GM12875 (cell line): Measurements from ENCODE around the gene TNRC18.

Experiments used
- H3K4me3 ChIP-seq: one replicate; pipeline ENCODE4 v1.5.1; 2011; ENCODE audit warnings: low read depth, low read length, control low read depth
- TF ChIP-seq, protein P1 (sequence below): IDR thresholded peaks from 2 replicates; pipeline ENCODE4 v1.5.1; 2011; ENCODE audit warnings: low read depth, mild to moderate bottlenecking, control low read depth, inconsistent platforms, low read length, moderate library complexity, borderline replicate concordance; ENCODE audit not compliant: insufficient read depth

TNRC18 gene

DNA sequence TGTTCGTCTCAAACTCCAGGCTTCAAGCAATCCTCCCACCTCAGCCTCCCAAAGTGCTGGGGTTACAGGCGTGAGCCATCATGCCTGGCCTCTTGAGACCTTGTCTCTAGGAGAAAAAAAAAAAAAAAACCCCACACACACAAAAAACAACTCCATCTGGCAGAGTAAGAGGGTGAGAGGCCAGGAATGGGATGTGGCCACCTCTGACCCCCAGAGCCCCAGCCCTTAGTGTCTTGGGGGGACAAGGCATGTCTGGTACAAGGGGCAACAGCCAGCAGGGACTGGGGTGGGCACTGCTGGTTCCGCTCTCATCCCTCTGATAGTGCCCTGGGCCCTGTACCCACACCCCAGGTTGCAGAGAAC lies 15.6 kb upstream of the TNRC18 start:
- H3K4me3 ChIP-seq, result no peak overlapping the region

DNA sequence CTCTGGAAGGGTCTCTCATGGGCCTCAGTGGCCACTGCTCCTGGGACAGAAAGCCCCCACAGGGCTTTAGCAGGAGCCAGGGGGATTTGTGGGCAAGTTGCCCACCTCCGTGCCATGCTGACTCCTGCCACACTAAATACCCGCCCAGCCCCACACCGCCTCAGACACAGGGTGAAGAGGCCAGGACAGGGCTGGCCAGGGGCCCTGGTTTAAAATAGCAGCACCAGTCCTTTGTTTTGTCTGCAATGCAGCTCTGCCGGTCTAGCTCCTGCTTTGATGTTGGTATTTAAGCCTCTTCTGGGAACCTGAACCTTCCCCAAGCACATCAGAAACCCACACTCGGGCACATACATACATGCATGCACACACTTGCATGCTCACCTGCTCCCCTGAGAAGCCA lies 14.4 kb upstream of the TNRC18 start:
- no peak overlapping the region for H3K4me3 ChIP-seq
- TF ChIP-seq, protein P1, sequence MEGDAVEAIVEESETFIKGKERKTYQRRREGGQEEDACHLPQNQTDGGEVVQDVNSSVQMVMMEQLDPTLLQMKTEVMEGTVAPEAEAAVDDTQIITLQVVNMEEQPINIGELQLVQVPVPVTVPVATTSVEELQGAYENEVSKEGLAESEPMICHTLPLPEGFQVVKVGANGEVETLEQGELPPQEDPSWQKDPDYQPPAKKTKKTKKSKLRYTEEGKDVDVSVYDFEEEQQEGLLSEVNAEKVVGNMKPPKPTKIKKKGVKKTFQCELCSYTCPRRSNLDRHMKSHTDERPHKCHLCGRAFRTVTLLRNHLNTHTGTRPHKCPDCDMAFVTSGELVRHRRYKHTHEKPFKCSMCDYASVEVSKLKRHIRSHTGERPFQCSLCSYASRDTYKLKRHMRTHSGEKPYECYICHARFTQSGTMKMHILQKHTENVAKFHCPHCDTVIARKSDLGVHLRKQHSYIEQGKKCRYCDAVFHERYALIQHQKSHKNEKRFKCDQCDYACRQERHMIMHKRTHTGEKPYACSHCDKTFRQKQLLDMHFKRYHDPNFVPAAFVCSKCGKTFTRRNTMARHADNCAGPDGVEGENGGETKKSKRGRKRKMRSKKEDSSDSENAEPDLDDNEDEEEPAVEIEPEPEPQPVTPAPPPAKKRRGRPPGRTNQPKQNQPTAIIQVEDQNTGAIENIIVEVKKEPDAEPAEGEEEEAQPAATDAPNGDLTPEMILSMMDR, result no peak

More for the DNA sequence above, 15.6 kb upstream of the TNRC18 start:
- TF ChIP-seq, protein P1, result no peak

DNA sequence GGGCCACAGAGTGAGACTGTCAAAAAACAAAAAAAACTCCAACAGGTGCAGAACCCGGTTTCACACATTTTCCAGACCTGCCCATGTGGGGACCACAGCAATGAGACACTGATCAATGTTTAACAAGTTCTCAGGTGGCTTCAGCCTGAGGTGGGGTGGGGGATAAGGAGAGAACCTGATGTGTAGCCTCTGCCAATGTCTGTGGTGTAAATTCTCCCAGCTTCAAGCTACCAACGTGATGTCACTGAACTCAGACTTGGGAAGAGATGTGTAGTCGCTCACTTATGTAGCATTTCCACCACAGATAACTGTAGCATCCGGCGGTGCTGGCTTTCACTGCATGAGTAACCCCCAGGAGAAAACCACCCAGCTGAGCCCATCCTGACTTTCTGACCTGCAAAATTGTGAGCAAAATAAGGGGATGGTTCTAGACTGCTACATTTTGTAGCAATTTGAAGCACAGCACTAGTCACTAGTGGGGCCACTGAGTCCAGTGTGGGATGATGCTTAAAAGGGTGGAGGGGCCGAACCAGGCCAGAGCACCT lies 13.8 kb upstream of the TNRC18 start:
- TF ChIP-seq, protein P1, result no peak
- no peak overlapping the region for H3K4me3 ChIP-seq

DNA sequence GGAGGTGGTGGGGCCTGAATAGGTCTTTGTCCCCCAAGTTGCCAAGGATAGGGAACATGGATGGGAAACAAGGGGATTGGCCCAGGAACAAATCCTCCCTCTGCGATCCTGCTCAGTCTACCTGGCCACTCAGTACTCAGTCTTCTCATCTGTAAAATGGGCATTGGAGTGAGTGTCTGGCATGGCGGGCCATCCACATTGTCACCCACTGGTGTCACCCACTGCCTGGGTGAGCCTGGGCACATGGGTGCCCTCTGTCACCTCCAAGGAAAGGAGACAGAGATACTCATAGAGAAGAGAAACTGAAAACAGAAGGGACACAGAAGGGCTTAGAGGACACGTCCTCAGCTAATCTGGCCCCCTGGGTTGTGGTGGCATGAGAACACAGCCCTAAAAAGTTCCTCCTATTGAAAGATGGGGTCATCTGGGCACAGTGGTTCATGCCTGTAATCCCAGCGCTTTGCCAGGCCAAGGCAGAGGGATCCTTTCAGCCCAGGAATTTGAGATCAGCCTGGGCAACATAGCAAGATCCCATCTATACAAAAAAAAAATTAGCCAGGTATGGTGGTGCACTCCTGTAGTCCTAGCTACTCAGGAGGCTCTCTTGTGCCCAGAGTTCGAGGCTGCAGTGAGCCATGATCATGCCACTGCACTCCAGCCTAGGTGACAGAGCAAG lies 12.5 kb upstream of the TNRC18 start:
- TF ChIP-seq, protein P1, result no peak

DNA sequence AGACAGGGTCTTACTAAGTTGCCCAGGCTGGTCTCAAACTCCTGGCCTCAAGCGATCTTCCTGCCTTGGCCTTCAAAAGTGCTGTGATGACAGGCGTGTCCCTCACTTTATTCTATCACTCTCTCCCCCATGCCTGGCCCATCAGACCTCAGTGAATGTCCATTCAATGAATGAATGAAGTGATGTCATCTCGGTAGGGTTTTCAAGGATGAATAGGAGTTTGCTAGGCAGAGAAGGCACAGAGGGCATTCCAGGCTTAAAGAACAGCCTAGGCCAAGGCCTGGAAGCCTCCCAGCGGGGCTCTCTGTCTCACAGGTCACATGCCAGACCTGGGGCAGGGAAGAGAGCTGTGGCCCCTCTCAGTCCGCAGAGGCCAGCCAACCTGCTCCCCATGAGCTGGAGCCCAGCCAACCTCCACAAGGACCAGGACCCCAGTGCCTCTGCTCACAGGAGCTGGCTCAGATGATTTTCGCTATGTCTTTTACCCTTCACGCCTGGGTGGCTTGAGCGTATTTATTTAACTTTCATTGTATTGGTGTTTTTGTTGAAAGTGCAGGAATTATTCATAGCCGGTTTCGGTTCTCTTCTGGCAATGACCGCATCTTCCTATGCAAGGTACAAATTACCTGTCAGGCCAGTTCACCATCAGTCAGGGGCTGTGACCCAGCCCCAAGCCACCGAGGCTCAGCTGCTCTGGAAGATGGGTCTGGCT lies 11.8 kb upstream of the TNRC18 start:
- TF ChIP-seq, protein P1, result no peak
- H3K4me3 ChIP-seq, result no peak overlapping the region

More for the DNA sequence above, 12.5 kb upstream of the TNRC18 start:
- H3K4me3 ChIP-seq, result no peak overlapping the region

DNA sequence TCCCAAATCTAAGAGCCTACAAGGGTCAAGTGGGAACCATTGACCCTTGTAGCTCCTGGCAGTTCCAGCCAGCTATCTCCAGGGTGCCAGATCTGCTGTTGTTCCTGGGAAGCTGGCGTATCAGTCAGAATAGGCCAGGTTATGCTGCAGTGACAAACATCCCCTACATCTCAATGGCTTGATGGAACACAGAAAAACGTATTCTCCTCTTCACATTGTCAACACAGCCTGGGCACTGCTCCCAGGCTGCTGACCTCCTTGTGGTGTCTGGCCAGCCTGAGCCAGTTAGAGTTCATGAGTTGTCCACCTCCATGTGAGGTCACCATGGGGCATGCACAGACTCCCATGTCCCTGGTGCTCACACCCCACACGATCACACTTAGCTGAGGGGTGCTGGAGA lies 9.5 kb upstream of the TNRC18 start:
- TF ChIP-seq, protein P1, result no peak
- no peak overlapping the region for H3K4me3 ChIP-seq

DNA sequence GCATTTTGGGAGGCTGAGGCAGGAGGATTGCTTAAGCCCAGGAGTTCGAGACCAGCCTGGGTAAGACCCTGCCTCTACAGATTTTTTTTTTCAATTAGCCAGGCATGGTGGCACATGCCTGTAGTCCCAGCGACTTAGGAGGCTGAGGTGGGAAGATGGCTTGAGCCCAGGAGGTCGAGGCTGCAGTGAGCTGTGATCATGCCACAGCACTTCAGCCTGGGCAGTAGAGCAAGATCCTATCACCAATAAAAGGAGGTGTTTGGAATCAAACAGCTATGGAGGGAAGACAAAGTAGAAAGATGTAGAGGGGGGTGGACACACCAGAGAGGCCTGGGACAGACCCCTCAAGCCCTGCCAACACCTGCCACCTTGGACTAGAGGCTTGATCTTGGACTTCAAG lies 9.1 kb upstream of the TNRC18 start:
- TF ChIP-seq, protein P1, result no peak
- no peak overlapping the region for H3K4me3 ChIP-seq
